ENCODE measurements around the gene POU3F1.
A peak's percentile ranks its signal among the peaks of the same experiment; 100 is the strongest.

POU3F1 gene

DNA sequence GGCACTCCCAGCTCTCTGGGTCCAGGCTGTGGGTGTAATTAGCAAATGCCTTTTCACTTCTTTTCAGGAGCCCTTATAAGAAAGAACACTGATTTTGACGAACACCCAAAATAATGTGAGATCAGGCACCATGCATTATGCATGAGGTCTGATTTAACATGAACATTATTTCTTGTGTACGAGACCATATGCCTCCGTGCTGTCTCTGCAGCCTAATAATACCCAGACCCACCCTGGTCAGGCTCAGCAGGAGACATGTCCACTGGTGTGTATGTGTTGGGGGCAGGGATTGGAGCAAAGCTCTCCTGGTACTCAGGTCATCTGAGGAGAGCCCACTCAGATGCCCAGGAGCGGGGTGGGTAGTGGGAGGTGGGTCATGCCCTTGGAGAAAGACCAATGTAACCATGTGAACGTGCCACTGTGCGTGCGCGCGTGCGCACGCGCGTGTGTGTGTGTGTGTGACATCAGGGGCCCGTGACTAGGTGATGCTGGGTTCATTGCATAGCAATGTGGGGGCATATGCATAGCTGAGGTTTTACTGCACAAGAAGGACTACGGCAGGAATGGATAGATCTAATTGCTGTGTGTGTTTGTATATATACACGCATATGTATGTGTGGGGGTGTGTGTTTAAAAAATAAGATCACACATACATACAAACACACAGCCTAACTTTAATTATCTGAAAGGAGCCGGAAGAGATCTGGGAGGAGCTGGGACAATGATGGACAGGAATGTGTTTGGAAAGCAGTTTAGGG lies 7.1 kb downstream of the POU3F1 start:
- Histone ChIP-seq H3K9me2 (replicated peaks; ENCODE audit: insufficient read depth, low read length) (no peaks in the 10 kb centered on the region), H3K79me2 (ENCODE audit: insufficient read depth, low read length) (no peaks in the 10 kb centered on the region)

DNA sequence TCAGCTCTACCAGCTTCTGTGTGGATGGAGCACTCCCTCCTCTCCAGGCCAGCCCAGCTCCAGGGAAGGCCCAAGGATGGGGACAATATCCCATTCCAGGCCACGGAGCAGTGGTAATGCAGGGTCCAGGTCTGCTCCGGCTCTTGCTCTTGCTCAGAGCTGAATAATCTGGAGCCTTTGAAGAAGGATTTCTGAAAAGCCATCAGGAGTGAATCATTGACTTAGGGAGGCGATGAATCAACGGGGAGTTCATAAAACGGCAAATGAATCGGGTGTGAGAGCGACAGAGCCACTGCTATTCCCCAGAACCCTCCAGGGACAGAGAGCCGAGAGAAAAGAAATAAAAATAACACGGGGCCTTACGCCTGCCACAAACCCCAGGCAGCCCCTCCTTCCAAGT lies 7.7 kb downstream of the POU3F1 start:
- no peaks in the 10 kb centered on the region for H3K27me3 ChIP-seq (ENCODE audit: low read length)
- no peak overlapping the region for H2AFZ ChIP-seq (ENCODE audit: low read depth, low read length, severe bottlenecking)
- no peak overlapping the region for H3K9ac ChIP-seq (ENCODE audit: low read length)
- H3F3A ChIP-seq (ENCODE audit: insufficient read depth) = no peaks in the 10 kb centered on the region
- no peak overlapping the region for H3K4me3 ChIP-seq (ENCODE audit: insufficient read depth, low read length, poor library complexity, severe bottlenecking)
- no peaks in the 10 kb centered on the region for H3K79me2 ChIP-seq (ENCODE audit: insufficient read depth, low read length)
- H3K4me2 ChIP-seq (ENCODE audit: low read depth, low read length, poor library complexity, severe bottlenecking) = no peak overlapping the region
- no peaks in the 10 kb centered on the region for H3K36me3 ChIP-seq (ENCODE audit: low read length)
- no peak for TF ChIP-seq EZH2phosphoT487 (conservative IDR thresholded peaks at IDR 0.05; ENCODE audit: low read length)
- TF ChIP-seq, protein P1, sequence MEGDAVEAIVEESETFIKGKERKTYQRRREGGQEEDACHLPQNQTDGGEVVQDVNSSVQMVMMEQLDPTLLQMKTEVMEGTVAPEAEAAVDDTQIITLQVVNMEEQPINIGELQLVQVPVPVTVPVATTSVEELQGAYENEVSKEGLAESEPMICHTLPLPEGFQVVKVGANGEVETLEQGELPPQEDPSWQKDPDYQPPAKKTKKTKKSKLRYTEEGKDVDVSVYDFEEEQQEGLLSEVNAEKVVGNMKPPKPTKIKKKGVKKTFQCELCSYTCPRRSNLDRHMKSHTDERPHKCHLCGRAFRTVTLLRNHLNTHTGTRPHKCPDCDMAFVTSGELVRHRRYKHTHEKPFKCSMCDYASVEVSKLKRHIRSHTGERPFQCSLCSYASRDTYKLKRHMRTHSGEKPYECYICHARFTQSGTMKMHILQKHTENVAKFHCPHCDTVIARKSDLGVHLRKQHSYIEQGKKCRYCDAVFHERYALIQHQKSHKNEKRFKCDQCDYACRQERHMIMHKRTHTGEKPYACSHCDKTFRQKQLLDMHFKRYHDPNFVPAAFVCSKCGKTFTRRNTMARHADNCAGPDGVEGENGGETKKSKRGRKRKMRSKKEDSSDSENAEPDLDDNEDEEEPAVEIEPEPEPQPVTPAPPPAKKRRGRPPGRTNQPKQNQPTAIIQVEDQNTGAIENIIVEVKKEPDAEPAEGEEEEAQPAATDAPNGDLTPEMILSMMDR (IDR thresholded peaks at IDR 0.05; ENCODE audit: insufficient read depth, low read length, poor library complexity, severe bottlenecking) = no peak
- H3K27ac ChIP-seq (ENCODE audit: low read depth, low read length) = no peak overlapping the region
- no peaks in the 10 kb centered on the region for H3K9me3 ChIP-seq (ENCODE audit: insufficient read depth, low read length)
- H4K20me1 ChIP-seq (ENCODE audit: low read depth, low read length) = no peaks in the 10 kb centered on the region
- no peaks in the 10 kb centered on the region for H3K9me2 ChIP-seq (replicated peaks; ENCODE audit: insufficient read depth, low read length)

More for the DNA sequence above, 7.1 kb downstream of the POU3F1 start:
- no peaks in the 10 kb centered on the region for H3K27me3 ChIP-seq (ENCODE audit: low read length)
- no peak overlapping the region for H2AFZ ChIP-seq (ENCODE audit: low read depth, low read length, severe bottlenecking)
- no peak overlapping the region for H3K9ac ChIP-seq (ENCODE audit: low read length)
- TF ChIP-seq EZH2phosphoT487 (conservative IDR thresholded peaks at IDR 0.05; ENCODE audit: low read length) = no peak
- TF ChIP-seq, protein P1 (IDR thresholded peaks at IDR 0.05; ENCODE audit: insufficient read depth, low read length, poor library complexity, severe bottlenecking) = no peak
- no peaks in the 10 kb centered on the region for H3F3A ChIP-seq (ENCODE audit: insufficient read depth)
- no peak overlapping the region for H3K4me3 ChIP-seq (ENCODE audit: insufficient read depth, low read length, poor library complexity, severe bottlenecking)
- H3K4me2 ChIP-seq (ENCODE audit: low read depth, low read length, poor library complexity, severe bottlenecking) = no peak overlapping the region
- H3K27ac ChIP-seq (ENCODE audit: low read depth, low read length) = no peak overlapping the region
- H3K9me3 ChIP-seq (ENCODE audit: insufficient read depth, low read length) = no peaks in the 10 kb centered on the region
- no peaks in the 10 kb centered on the region for H4K20me1 ChIP-seq (ENCODE audit: low read depth, low read length)
- H3K36me3 ChIP-seq (ENCODE audit: low read length) = no peaks in the 10 kb centered on the region

DNA sequence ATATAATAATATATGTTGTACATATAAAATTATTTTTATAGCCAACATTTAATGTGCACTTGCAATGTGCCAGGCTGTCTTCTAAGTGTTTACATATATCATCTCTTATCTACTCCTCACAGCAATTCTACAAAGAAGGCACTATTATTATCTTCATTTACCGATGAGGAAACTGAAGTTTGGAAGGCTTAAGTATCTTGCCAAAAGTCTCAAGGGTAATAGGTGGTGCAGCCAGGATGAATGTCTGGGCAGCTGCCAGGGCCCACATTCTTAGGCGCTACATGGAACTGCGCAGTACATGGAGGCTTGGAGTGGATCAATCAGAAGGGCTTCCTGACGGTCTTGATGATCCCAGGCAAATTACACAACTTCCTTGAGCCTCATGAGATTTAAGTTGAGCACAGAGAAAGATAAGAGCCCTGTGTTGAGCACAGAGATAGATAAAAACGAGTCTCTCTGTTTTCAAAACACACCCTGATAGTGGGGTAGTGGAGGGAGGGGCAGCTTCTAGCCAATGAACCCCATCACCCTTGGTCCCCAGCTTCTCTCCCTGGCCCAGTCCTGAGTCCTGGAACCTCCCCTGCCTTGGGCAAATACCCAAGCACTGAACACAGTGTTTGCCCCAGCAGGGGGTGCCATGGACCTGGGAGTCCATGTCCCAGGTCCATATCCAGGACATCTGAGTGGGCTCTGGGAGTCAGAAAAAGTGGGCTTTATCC lies 9.2 kb downstream of the POU3F1 start:
- no peak overlapping the region for H3K4me2 ChIP-seq (ENCODE audit: low read depth, low read length, poor library complexity, severe bottlenecking)
- no peak overlapping the region for H3K27ac ChIP-seq (ENCODE audit: low read depth, low read length)
- H3K9me3 ChIP-seq (ENCODE audit: insufficient read depth, low read length) = no peaks in the 10 kb centered on the region

More for the DNA sequence above, 9.2 kb downstream of the POU3F1 start:
- TF ChIP-seq EZH2phosphoT487 (conservative IDR thresholded peaks at IDR 0.05; ENCODE audit: low read length) = no peak
- TF ChIP-seq, protein P1 (IDR thresholded peaks at IDR 0.05; ENCODE audit: insufficient read depth, low read length, poor library complexity, severe bottlenecking) = peak; percentile 18
- H3K9me2 ChIP-seq (replicated peaks; ENCODE audit: insufficient read depth, low read length) = no peaks in the 10 kb centered on the region
- no peaks in the 10 kb centered on the region for H3K27me3 ChIP-seq (ENCODE audit: low read length)
- H3K79me2 ChIP-seq (ENCODE audit: insufficient read depth, low read length) = no peaks in the 10 kb centered on the region
- H3K9ac ChIP-seq (ENCODE audit: low read length) = no peak overlapping the region
- H3F3A ChIP-seq (ENCODE audit: insufficient read depth) = no peaks in the 10 kb centered on the region
- no peaks in the 10 kb centered on the region for H3K36me3 ChIP-seq (ENCODE audit: low read length)
- no peaks in the 10 kb centered on the region for H4K20me1 ChIP-seq (ENCODE audit: low read depth, low read length)
- no peak overlapping the region for H3K4me3 ChIP-seq (ENCODE audit: insufficient read depth, low read length, poor library complexity, severe bottlenecking)
- H2AFZ ChIP-seq (ENCODE audit: low read depth, low read length, severe bottlenecking) = no peak overlapping the region

All from SU-DHL-6 (cell line).